HG03039 (cell line): ENCODE measurements around the gene ZDHHC14.
"Not testable (repeated sequence)": the region's sequence is repeated elsewhere in the genome, so short reads cannot be mapped to it uniquely, and the experiment has no call there.

Source experiments
- ATAC-seq: cut with Tn5 transposase; IDR thresholded peaks from one replicate; pipeline ENCODE4 v1.9.1; 2021; ENCODE audit warnings: mild to moderate bottlenecking, moderate library complexity; ENCODE audit not compliant: unreplicated experiment

Gene ZDHHC14

DNA sequence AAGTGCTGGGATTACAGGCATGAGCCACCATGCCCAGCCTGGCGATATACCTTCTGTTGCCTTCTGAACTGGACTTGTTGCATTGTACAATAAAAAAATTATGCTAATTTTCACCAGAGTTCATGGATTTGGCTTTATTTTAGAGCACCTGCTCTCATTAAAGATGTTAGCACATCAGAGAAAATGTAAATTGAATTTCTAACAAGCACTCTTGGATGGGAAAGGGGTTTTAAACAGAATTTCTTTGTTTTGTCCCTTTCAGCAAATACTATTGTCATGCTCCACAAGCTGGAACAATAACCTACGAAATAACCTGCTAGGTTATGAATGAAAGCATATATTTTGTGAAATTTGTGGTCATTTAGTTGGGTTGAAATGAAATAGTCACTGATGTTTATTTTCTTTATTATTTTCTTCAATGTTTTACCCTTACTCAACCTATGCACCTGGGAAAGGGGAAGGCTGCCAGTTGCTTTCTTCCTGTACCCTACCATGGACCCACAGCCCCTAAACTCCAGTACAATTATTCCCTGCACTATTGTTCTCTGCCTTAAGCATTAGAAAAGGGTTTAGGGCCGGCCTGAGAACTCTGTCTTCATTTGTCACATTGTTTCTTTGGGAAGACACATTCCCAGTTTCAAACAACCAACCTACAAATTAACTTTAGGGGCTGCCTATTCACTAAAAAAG, 22.2 kb downstream of the ZDHHC14 start:
- ATAC-seq: no peak

DNA sequence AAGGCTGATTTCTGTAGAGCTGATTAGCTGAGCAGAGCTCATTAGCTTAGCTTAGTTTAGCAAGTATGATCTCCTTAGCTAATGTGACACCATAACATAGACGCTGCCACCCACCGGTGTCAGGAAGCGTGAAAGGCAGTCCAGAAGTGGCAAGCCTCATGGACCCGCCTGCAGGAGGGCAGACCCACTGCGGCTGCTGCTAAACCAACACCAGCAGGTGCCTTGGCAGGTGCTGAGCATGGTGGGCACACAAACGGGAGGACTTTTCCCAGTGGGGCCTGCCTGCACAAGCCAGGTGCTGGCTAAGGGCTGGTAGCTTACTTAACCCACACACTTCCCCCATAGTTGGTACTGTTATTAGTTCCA, 22.7 kb downstream of the ZDHHC14 start:
- ATAC-seq: no peak

DNA sequence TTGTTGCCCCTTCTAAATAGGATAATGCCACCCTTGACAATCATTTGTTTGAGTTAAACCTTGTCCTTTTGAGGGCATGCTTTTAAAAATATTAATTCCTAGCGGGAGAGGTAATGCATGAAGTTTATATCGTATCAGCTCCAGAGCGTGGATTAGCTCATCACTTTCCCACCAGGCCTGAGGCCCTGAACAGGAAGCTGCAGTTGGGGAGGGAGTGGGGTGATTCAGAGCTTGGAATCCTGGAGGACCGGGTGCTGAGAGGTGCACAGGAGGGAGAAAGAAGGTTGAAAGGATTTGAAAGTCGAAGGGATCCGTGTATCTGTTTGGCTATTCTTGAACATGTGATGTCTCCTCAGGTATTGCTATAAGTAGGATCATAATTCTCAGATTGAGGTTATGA, 25.0 kb downstream of the ZDHHC14 start:
- no peak for ATAC-seq

DNA sequence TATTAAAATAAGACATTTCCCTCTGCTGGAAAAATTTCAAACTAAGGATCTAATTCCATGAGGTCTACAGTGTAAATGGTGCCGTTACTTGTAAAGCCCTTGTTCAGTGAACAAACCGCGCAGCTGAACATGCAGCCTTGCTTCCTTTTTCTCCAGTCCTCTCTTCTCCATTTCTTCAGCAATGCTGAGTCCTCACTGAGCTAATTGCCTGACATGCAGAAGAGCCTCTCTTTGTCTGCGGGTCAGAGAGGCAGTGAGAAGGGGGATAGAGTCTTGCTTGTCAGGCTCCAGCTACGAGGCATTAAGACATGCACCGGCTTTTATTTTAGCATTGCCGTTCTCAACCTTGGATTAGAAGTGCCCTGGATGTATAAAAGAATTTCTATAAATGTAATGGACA, 25.7 kb downstream of the ZDHHC14 start:
- no peak for ATAC-seq

DNA sequence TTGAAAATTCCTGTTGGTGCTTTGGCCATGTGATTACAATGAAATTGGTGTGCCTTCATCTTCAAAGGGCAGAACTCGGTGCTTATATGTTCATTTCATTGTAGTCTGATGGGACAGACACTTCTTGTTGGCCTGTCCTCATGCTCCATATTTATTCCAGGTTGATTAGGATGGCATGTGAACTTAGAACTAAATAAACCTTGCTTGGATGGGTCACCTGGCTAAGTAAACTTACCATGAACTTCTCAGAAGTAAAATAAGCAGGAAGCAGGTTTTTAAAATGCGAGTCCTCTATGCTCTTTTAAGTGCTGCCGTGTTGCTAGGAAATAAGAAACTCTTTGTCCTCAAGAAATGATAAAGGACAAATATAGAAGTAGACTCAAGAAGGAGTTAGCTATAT, 26.7 kb downstream of the ZDHHC14 start:
- ATAC-seq: no peak

DNA sequence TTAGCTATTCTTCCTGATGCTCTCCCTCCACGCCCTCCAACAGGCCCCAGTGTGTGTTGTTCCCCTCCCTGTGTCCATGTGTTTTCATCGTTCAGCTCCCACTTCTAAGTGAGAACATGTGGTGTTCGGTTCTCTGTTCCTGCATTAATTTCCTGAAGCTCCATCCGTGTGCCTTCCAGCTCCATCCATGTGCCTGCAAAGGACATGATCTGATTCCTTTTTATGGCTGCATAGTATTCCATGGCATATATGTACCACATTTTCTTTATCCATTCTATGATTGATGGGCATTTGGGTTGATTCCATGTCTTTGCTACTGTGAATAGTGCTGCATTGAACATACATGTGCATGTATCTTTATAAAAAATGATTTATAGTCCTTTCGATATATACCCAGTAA, 27.4 kb downstream of the ZDHHC14 start:
- not testable (repeated sequence) for ATAC-seq

DNA sequence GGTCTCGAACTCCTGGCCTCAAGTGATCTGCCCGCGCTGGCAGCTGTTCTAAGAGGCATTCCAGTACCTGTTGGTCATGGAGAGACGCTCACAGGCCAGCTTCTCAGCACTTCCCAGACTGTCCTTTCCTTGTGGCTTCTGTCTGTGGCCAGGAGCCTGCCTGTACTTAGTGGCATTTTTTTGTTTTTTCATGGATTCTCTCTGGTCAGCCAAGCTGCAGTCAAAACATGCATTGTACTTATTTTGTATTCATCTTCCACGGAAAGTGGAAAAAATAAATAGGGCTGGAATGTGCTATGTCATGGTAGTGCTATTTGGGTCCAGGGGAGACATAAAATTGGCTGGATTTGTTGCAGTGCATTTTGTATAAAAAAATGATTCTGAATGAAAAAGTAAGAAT, 29.1 kb downstream of the ZDHHC14 start:
- ATAC-seq: no peak

DNA sequence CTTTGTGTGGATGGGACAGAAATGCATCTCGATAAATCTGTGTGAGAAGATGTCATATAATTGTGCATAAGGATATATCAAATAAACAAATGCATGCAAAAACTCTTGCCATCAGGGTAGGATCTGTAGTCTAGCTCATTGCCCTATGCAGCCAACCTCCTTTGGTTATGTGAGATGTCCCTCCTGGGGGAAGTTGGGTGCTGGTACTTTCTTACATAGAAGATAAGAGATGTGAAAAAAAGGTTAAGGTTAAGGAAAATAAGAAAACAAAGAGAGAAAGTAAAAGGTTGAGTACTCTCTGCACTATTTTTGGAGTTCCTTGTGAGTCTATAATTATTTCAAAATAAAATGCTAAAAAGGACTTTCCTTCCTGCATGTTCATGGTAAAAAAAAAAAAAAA, 30.4 kb downstream of the ZDHHC14 start:
- ATAC-seq: no peak

DNA sequence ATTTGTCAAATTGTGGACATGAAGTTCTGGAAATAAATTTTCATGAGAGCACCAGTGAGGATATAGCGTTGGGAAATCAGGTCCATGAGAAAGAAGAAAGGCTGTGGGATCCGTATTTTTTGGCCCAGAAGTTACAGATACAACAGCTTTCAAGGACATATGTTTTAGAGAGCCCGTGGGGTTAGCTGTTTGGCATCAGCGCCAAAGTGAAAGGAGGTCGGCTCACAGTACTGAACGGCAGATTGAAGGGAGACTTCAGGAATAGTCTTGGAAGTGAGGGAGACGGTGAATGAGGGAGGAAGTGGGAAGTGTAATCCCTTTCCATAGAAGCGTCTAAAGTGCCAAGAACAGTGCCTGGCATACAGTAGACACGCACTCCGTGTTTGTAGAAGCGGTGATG, 31.8 kb downstream of the ZDHHC14 start:
- ATAC-seq: no peak

DNA sequence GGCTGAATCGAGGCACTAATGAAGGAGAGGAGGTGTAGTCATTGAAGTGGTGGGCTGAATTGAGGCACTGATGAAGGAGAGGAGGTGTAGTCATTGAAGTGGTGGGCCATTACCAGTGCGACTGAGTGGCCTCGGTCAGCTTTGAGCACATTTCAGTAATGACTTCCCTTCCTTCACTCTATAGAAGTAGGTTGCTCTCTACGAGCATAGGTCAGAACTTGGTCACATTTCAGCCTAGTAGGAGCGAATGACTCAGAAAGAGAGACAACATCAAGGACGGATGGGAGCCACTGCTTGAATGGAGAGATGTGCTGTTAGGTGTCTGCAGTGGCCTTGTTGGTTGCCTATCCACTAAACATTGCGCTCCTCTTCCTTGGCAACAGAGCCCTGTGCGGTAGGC, 39.5 kb downstream of the ZDHHC14 start:
- ATAC-seq: no peak

DNA sequence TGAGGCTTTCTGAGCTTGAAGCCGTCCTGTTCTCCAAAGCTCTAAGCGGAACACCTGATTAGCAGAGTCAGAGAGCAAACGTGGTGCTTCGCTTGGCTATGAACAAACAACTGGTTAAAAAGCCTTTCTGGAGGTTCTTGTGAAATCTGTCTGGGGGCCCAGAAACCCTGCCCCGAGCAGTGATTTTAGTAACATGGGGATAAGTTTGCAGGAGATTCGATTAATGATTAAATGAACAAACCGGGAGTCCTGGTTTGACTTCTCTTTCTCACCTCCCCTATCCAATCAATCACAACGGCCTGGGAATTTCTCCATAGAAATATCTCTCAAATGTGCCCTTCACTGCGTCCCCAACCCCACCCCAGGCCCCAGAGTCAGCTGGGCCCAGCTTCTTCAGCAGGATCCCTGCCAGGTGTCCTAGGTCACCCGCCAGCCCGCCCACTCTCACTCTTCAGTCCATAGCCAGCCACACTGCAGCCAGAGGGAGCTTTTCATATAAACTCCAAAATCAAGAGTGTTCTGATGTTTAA, 43.6 kb downstream of the ZDHHC14 start:
- ATAC-seq: no peak

DNA sequence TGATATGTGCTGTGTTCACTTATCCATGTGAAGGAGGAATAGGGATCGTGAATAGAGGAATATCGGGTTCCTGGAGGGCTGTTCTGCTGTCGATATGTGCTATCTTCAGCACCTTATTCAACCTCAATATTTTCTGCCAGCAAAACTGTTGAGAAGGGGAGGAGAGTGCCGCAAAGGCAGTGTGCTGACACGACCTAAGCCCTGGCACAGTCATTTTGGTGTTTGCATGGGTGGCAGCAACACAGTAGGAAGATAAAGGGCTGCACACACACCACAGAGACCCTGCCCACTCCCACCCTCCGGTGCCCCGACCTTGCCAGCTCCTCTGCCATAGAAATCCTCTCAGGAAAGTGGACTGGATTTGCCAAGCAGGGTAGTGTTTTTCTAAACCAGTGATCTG, 47.0 kb downstream of the ZDHHC14 start:
- ATAC-seq: no peak

DNA sequence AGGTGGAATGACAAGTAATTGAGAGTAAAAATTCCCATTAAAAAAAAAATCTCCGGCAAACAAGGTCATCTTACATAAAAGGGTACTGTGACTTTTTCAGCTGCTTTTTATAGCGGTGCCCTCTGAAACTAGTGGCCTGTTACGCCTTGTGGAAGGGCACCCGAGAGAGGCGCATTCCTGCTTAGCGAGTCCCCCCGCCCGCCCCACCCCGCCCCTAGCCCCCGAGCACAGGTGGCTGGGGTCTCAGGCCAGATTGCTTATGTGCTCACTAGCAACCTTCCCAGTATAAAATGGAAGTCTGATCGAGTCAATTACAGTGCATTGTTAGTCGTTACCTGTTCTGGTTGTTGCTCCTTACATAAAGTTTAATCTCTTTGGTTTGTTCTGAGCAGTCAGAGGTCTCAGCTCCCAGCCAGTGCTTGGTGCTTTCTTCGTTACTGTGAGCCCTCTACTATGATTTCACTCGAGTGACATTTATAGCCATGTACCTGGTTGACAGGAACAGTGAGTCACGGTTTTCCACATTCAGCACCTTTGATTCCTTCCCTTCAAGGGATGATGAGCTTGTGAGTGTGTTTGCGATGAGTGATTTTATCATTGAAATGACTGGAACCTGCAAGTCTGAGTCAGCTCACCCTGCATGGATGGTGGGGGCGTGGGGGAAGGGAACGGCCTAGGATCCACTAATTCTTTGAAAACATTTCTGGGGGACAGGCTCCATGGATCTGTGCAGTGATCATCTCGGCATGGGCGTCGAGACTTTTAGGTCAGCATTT, 47.6 kb downstream of the ZDHHC14 start:
- no peak for ATAC-seq

DNA sequence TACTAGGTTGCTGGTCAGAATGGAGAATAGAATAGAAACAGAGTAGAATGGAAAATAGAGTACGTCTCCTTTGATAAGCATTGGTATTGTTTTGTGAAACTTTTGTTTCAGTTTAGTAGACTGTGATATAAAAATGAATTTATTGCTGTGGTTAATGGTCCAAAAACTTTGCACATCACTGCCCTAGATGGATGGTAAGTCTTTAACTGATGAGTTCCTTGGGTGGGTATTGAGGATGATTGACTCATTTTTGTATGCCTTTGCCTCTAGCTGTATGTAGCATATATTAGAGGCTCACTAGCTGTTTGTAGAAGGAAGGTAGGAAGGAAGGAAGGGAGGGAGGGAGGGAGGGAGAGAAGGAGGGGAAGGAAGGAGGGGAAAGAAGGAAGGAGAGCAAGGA, 48.3 kb downstream of the ZDHHC14 start:
- ATAC-seq: no peak

DNA sequence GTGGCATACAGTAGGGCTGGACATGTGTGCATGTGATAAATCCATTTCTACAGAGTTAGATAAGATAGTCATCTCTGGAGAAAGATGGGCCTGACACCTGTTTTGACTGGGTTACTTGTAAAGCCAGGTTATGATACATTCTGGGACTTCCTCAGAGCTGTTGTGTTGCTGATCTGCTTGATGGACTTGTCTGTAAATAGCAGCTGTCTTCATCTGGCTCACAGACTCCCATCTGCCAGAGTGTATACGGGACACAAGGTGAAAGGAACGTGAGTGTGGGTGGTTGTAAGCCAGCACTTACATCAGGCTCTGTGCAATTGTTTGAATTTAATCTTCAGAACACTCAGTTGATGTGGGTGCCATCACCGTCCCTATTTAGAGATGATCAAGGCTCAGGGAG, 49.8 kb downstream of the ZDHHC14 start:
- ATAC-seq: no peak

DNA sequence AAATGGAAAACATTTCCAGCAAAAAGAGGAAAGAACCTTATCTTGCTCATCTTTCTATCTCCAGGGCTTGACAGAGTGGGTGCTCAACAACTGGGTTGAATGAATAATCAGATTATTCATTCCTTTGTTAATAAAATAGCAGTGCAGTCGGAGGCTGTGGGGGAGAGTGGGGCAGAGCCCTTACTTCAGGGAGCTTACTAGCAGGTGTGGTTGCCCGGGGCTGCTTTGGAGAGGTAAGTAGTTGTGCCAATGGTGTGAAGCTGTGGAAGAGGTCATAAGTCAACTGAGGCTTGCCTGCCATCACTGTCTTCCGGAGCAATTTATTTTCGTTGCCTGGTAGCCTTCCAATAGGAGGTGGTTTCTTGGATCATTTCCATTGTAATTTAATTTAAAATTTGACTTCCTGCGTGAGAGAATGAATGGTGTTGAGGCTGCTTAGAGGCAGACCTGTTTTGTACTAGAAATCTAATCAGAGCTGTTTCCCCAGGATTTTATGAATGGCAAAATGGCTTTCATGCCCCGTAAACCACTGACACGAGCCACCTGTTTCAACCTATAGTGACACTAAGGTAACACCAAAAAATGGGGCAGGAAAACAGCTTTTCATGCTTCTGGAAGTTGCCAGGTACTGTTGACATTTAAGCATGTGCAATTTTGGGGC, 51.4 kb downstream of the ZDHHC14 start:
- no peak for ATAC-seq

DNA sequence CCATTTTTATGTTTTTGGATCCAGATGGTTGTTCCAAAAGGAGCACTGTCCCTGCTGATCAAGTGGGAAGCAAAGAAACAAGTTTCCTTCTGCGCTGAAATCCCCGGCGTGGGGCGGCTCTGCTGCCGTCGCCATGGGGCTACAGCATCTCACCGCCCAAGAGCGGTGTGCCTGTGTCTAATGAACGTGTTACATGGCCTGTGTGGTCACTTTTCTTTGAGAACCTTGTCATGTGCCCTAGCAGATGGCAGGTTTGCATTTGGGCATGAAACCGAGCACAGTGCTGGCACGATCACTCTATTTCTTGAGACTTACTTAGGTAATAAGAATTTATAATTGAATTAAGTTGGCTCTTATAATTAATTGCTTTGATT, 51.9 kb downstream of the ZDHHC14 start:
- ATAC-seq: no peak

DNA sequence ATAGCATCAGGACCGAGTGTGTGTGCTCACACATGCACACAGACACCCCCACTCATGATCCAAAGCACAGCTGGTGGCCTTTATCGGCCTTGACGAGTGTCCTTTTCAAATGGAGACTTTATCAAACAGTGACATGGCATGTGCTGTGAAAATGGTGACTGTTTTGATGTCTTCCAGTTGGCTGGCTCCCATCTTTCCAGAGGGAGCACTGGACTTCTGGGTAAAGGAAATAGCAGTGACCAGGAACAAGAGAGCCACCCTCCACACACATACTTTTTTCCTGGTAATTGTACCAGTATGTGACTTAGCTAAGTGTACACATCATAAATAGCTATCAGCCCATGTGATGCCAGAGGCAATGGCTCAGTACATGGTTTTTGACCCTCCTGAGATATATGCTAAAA, 52.7 kb downstream of the ZDHHC14 start:
- ATAC-seq: no peak

DNA sequence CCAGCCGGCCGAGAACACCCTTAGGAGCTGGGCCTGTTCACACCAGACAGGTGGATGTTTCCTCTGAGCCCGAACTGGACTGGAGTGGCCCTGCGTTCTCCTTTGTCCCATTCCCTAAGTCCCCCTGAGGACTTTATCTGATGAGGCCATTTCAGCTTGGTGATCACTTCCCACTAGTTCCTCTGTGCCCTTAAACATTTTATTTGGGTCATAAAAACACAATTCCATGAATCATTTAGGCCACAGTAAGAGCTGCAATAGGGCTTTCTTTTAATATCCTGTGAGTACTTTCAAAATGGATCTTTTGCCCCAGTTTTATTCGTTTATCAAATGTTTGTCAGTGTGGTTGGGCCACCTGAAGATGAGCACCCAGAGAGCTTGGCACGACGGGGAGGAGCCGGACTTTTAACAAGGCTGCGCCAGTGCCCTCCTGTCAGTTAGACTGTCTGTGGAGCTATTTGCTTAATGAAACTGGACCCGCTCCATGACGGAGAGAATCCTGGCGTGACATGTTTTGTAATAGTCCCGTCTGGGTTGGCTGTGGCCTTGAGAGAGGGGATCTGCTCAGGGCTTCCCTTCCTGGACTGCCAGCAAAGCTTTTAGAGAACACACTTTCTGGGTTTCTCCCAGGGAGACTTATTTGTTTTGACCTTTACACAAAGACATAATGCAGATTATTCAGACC, 53.5 kb downstream of the ZDHHC14 start:
- no peak for ATAC-seq

DNA sequence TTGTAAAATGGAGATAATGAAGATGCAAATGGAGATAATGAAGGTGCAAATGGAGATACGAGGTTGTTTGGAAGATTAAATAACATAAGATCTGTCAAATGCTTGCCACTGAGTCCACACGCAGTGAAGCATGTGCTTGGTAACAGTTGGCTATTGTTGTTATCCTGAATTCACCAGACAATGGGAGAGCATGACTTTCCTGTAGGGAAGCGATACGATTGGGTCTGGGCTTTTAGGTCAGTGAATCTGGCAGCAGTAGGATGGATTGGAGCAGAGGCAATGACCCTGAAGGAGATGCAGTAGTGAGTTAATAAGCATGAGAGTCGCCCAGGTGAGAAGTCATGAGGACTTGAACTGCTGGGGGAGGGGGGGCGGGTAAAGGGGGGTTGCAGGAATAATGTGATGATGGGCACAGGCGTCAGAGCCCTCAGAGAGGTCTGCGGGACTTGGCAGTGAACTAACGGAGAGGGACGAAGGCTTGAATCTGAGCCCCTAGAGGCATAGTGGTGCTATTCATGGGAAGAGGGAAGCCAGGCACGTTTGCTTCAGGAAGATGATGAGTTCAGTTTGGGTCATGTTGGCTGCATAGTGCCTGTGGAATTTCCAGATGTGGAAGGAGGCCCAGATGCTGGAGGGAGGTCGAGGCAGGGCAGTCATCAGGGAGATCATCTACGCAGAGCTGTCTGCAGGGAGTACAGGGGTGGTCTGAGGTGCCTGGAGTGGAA, 55.4 kb downstream of the ZDHHC14 start:
- no peak for ATAC-seq

DNA sequence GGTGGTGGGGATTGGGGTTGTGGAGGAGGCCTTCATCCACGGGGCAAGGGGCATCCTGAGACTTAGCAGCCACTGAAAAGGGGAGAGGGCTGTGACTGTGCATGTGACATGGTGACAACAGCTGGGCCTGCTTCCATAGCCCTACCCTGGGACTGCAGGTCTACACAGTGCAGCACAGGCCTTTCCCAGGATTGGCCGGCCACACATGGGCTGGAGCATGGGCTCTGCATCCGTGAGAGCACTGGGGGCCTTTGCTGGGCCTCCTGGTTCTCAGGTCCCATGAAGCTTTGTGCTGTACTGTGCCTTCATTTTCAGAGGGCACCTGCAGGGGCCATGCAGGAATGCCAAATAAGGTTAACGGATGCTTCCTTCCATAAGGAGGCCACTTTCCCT, 56.0 kb downstream of the ZDHHC14 start:
- no peak for ATAC-seq
